ENCODE data around the gene COX5B. TPM values are rescaled to one million over a fixed set of nuclear protein-coding genes. Genes with fewer than 3 reads are reported as not detected.

COX5B gene
- total RNA-seq, 6 experiments from 2014 or later = 153 to 318 (median 197) TPM

GRCh38 chr2:97656905-97657587 is 11.2 kb downstream of the COX5B start:
- intact Hi-C loops (cut with DNase I) = no loop called here
- Histone ChIP-seq H3K9me3 (no peaks in the 10 kb centered on the region), H3K4me1 (peaks cover 0 to 3% (median 0%) of the 10 kb centered on the region in 4 donors), H3K4me3 (no peak overlapping the region), H3K27me3 (no peaks in the 10 kb centered on the region), H3K27ac (no peak overlapping the region), H3K36me3 (peaks cover 0 to 15% (median under 1%) of the 10 kb centered on the region in 4 donors)
- TF ChIP-seq CTCF (IDR thresholded peaks at IDR 0.05) = no peak
- TF ChIP-seq POLR2A (IDR thresholded peaks at IDR 0.05) = no peak
- WGBS (ENCODE audit: insufficient coverage, low coverage, low lambda C conversion rate, missing lambda C conversion rate) = 95% methylated on average over 8 of the region's 15 CpGs
- no peak for DNase-seq
- no peak for ATAC-seq

- peaks cover 0 to 15% (median under 1%) of the 10 kb centered on the region in 4 donors for H3K36me3 ChIP-seq
- WGBS (ENCODE audit: insufficient coverage, low coverage, low lambda C conversion rate, missing lambda C conversion rate) = 93% methylated on average over 10 of the region's 37 CpGs
- peaks cover 0 to 11% (median 5%) of the 10 kb centered on the region in 4 donors for H3K4me1 ChIP-seq
- no peak overlapping the region for H3K27ac ChIP-seq
- H3K27me3 ChIP-seq = no peaks in the 10 kb centered on the region
- H3K4me3 ChIP-seq = no peak overlapping the region
- TF ChIP-seq POLR2A (IDR thresholded peaks at IDR 0.05) (no peak), CTCF (IDR thresholded peaks at IDR 0.05) (no peak)
- intact Hi-C loops (cut with DNase I) = no loop called here
- no peaks in the 10 kb centered on the region for H3K9me3 ChIP-seq
- no peak for ATAC-seq
- no peak for DNase-seq
These were observed 12.3 kb downstream of the COX5B start for GRCh38 chr2:97657986-97658690.

- ATAC-seq (no peak), DNase-seq (no peak)
- WGBS (ENCODE audit: insufficient coverage, low coverage, low lambda C conversion rate, missing lambda C conversion rate) = no CpG with 5 or more reads among the region's 13 CpGs
- Histone ChIP-seq H3K4me3 (no peak overlapping the region), H3K9me3 (no peaks in the 10 kb centered on the region), H3K36me3 (peaks cover 0 to 15% (median under 1%) of the 10 kb centered on the region in 4 donors), H3K4me1 (peaks cover 0 to 11% (median 5%) of the 10 kb centered on the region in 4 donors), H3K27me3 (no peaks in the 10 kb centered on the region), H3K27ac (no peak overlapping the region)
- TF ChIP-seq CTCF (IDR thresholded peaks at IDR 0.05) = no peak
- no peak for TF ChIP-seq POLR2A (IDR thresholded peaks at IDR 0.05)
- intact Hi-C loops (cut with DNase I) = no loop called here
These were observed 12.9 kb downstream of the COX5B start for GRCh38 chr2:97658691-97659157.

GRCh38 chr2:97659256-97660043 is 13.6 kb downstream of the COX5B start:
- Histone ChIP-seq H3K27ac (no peak overlapping the region), H3K9me3 (no peaks in the 10 kb centered on the region), H3K36me3 (peaks cover 0 to 15% (median under 1%) of the 10 kb centered on the region in 4 donors), H3K4me1 (peaks cover 0 to 11% (median 5%) of the 10 kb centered on the region in 4 donors), H3K4me3 (no peak overlapping the region), H3K27me3 (no peaks in the 10 kb centered on the region)
- ATAC-seq (no peak), DNase-seq (no peak)
- WGBS (ENCODE audit: insufficient coverage, low coverage, low lambda C conversion rate, missing lambda C conversion rate) = 94% methylated on average over 13 of the region's 29 CpGs
- no peak for TF ChIP-seq POLR2A (IDR thresholded peaks at IDR 0.05)
- no peak for TF ChIP-seq CTCF (IDR thresholded peaks at IDR 0.05)
- intact Hi-C loops (cut with DNase I) = no loop called here

Measured in right lobe of liver (tissue), 6 donors.